Stimulated activated CD8-positive, alpha-beta memory T cell treated with anti-CD3 and anti-CD28 coated beads, Interleukin-12 subunit alpha, Interleukin-12 subunit beta, amount 100 ng/mL, for 1 hour (primary cell): ENCODE results near the gene CPXM2.

Source experiments
- DNase-seq: peaks from one replicate; pipeline ENCODE4 v3.0.0-alpha.2; 2020; ENCODE audit warnings: low read depth

CPXM2 gene

GRCh38 chr10:123891144-123892071, at the start of gene CPXM2:
Gene CPXM2 (minus strand): TSS chr10:123891807. CDS start chr10:123891659, 148 bp downstream.
- no peak for DNase-seq

- no peak for DNase-seq
These were observed 48.0 kb upstream of the CPXM2 start for GRCh38 chr10:123939591-123939990.

GRCh38 chr10:123938890-123939289, 47.3 kb upstream of the CPXM2 start:
- DNase-seq: no peak

GRCh38 chr10:123936426-123936825, 44.8 kb upstream of the CPXM2 start:
- no peak for DNase-seq

GRCh38 chr10:123935680-123936079, 44.1 kb upstream of the CPXM2 start:
- DNase-seq: no peak

GRCh38 chr10:123934846-123935245, 43.2 kb upstream of the CPXM2 start:
- no peak for DNase-seq

- no peak for DNase-seq
These were observed 38.9 kb upstream of the CPXM2 start for GRCh38 chr10:123930340-123931001.

GRCh38 chr10:123929791-123930190, 38.2 kb upstream of the CPXM2 start:
- DNase-seq: no peak

- DNase-seq: no peak
These were observed 36.8 kb upstream of the CPXM2 start for GRCh38 chr10:123928427-123928826.

- DNase-seq: no peak
These were observed 35.0 kb upstream of the CPXM2 start for GRCh38 chr10:123926401-123927264.

- DNase-seq: no peak
These were observed 30.5 kb upstream of the CPXM2 start for GRCh38 chr10:123922126-123922525.

- DNase-seq: no peak
These were observed 25.2 kb upstream of the CPXM2 start for GRCh38 chr10:123916775-123917174.

- DNase-seq: no peak
These were observed 22.2 kb upstream of the CPXM2 start for GRCh38 chr10:123913688-123914268.

GRCh38 chr10:123912871-123913270, 21.3 kb upstream of the CPXM2 start:
- DNase-seq: no peak

- DNase-seq: no peak
These were observed 20.9 kb upstream of the CPXM2 start for GRCh38 chr10:123912466-123912865.

- no peak for DNase-seq
These were observed 20.3 kb upstream of the CPXM2 start for GRCh38 chr10:123911866-123912265.

GRCh38 chr10:123909866-123910265, 18.3 kb upstream of the CPXM2 start:
- DNase-seq: no peak

- no peak for DNase-seq
These were observed 17.8 kb upstream of the CPXM2 start for GRCh38 chr10:123909426-123909825.

GRCh38 chr10:123908379-123908778, 16.8 kb upstream of the CPXM2 start:
- DNase-seq: no peak

- DNase-seq: no peak
These were observed 15.5 kb upstream of the CPXM2 start for GRCh38 chr10:123906884-123907652.

- DNase-seq: no peak
These were observed 14.7 kb upstream of the CPXM2 start for GRCh38 chr10:123906296-123906695.
